Fibroblast of peridontal ligament (primary cell): ENCODE results near the gene CALML3.

Experiments used
- DNase-seq: peaks from one replicate; pipeline ENCODE4 v3.0.0-alpha.2; 2010; ENCODE audit errors: extremely low read depth

Gene CALML3

GRCh38 chr10:5506751-5507648 is 17.8 kb upstream of the CALML3 start:
- DNase-seq, result no peak

- no peak for DNase-seq
These were observed 17.1 kb upstream of the CALML3 start for GRCh38 chr10:5507649-5508131.

- DNase-seq, result no peak
These were observed 16.6 kb upstream of the CALML3 start for GRCh38 chr10:5508161-5508604.

- DNase-seq, result no peak
These were observed 16.0 kb upstream of the CALML3 start for GRCh38 chr10:5508786-5509185.

- DNase-seq, result no peak
These were observed 15.5 kb upstream of the CALML3 start for GRCh38 chr10:5509236-5509635.

- no peak for DNase-seq
These were observed 15.1 kb upstream of the CALML3 start for GRCh38 chr10:5509691-5510090.

- DNase-seq, result no peak
These were observed 14.3 kb upstream of the CALML3 start for GRCh38 chr10:5510281-5511072.

- DNase-seq, result no peak
These were observed 13.4 kb upstream of the CALML3 start for GRCh38 chr10:5511231-5511884.

- no peak for DNase-seq
These were observed 12.9 kb upstream of the CALML3 start for GRCh38 chr10:5511885-5512280.

- DNase-seq, result no peak
These were observed 12.4 kb upstream of the CALML3 start for GRCh38 chr10:5512331-5512730.

- no peak for DNase-seq
These were observed 11.7 kb upstream of the CALML3 start for GRCh38 chr10:5512881-5513612.

GRCh38 chr10:5514226-5514850 is 10.4 kb upstream of the CALML3 start:
- no peak for DNase-seq

GRCh38 chr10:5515948-5516761 is 8.6 kb upstream of the CALML3 start:
- no peak for DNase-seq

- DNase-seq, result no peak
These were observed 7.2 kb upstream of the CALML3 start for GRCh38 chr10:5517546-5517945.

GRCh38 chr10:5518143-5518542 is 6.6 kb upstream of the CALML3 start:
- DNase-seq, result no peak

GRCh38 chr10:5519054-5519453 is 5.7 kb upstream of the CALML3 start:
- no peak for DNase-seq

GRCh38 chr10:5522913-5523560 is 1.7 kb upstream of the CALML3 start:
- DNase-seq, result no peak

GRCh38 chr10:5523796-5524574 is 776 bp upstream of the CALML3 start:
- no peak for DNase-seq
